Sigmoid colon (tissue), 7 donors: ENCODE data around the gene NRSN2. TPM values are rescaled to one million over a fixed set of nuclear protein-coding genes. Genes with fewer than 3 reads are reported as not detected.

Experiments
- DNase-seq: peaks from one replicate; pipeline ENCODE4 v3.0.0-alpha.2; 2019
- H3K27ac ChIP-seq, 4 donors: fragments of 200-600 bp; sonication (generic); one replicate each; pipeline ENCODE4 v1.5.1; 2016 to 2019; ENCODE audit warnings: mild to moderate bottlenecking in 1 of 4
- H3K27me3 ChIP-seq, 3 donors: fragments of 200-600 bp; sonication (generic); one replicate each; pipeline ENCODE4 v1.5.1; 2019; ENCODE audit warnings: mild to moderate bottlenecking in 1 of 3
- H3K36me3 ChIP-seq, 4 donors: fragments of 200-600 bp; sonication (generic); one replicate each; pipeline ENCODE4 v1.5.1; 2016 to 2019
- H3K4me1 ChIP-seq, 4 donors: fragments of 200-600 bp; sonication (generic); one replicate each; pipeline ENCODE4 v1.5.1; 2017 to 2019
- H3K4me3 ChIP-seq, 4 donors: fragments of 200-600 bp; sonication (generic); one replicate each; pipeline ENCODE4 v1.5.1; 2017 to 2019; ENCODE audit warnings: mild to moderate bottlenecking in 2 of 4, moderate library complexity in 1 of 4
- H3K9me3 ChIP-seq, 4 donors: fragments of 200-600 bp in 3 of 4; sonication (generic) in 3 of 4; one replicate each; pipeline versions ENCODE4 v1.5.1 to v1.6.1; 2013 to 2019
- CTCF ChIP-seq, 4 experiments: fragments of 450-650 bp in 3 of 4; fragments of 200-600 bp in 1 of 4; IDR thresholded peaks; one replicate each; pipeline ENCODE4 v1.5.1; 2016 to 2019; ENCODE audit warnings: antibody characterized with exemption in 4 of 4, mild to moderate bottlenecking in 3 of 4, moderate library complexity in 2 of 4
- EP300 ChIP-seq, 4 donors: sonication (generic); formaldehyde crosslinking; IDR thresholded peaks; one replicate each; pipeline ENCODE4 v1.6.1; 2017; ENCODE audit warnings: antibody characterized with exemption in 4 of 4
- POLR2A ChIP-seq, 2 donors: fragments of 450-650 bp; IDR thresholded peaks; one replicate each; pipeline ENCODE4 v1.6.1; 2016; ENCODE audit warnings: antibody characterized with exemption in 2 of 2, mild to moderate bottlenecking in 2 of 2, moderate library complexity in 2 of 2
- POLR2AphosphoS5 ChIP-seq, 4 donors: sonication (generic); formaldehyde crosslinking; IDR thresholded peaks; one replicate each; pipeline ENCODE4 v1.6.1; 2017; ENCODE audit warnings: antibody characterized with exemption in 4 of 4
- WGBS, 2 donors: extraction: QIAGEN DNeasy Blood & Tissue Kit; methylation state at CpG; one replicate each; pipeline ENCODE4 v1.1.7; 2013; 5-methylcytosine and 5-hydroxymethylcytosine counted together
- intact Hi-C: fragments of 100-400 bp; cut with DNase I; formaldehyde crosslinking; loops from one replicate; pipeline ENCODE4 v1.15.1; 2023
- polyA plus RNA-seq, 3 donors: library from polyadenylated mRNA; stranded (reverse); fragments of 200-250 nt; gene quantifications; one replicate each; pipeline ENCODE4 v1.2.3, GENCODE V29; 2013
- total RNA-seq, 4 donors: library from RNA; depleted of rRNA; stranded (reverse); fragments of >200 nt; gene quantifications; one replicate each; pipeline ENCODE4 v1.1.0, GENCODE V29; 2016
- donor health status: healthy with polysubstance abuse.
- donor health status: Bipolar disorder and iron deficiency.
- donor health status: healthy.

Gene NRSN2
- total and polyA plus RNA-seq, 7 donors = 2.3 to 34.3 (median 23.2) TPM

GRCh38 chr20:403582-403957 is 56.7 kb downstream of the NRSN2 start:
- Histone ChIP-seq H3K4me1 (peaks cover 0 to 12% (median 7%) of the 10 kb centered on the region in 4 donors), H3K36me3 (no peaks in the 10 kb centered on the region), H3K27me3 (no peaks in the 10 kb centered on the region), H3K9me3 (no peaks in the 10 kb centered on the region), H3K27ac (no peak overlapping the region), H3K4me3 (no peak overlapping the region)
- WGBS, 2 donors = 95% methylated on average over 3 of the region's 3 CpGs
- intact Hi-C loops = no loop called here
- no peak for TF ChIP-seq EP300 (IDR thresholded peaks at IDR 0.05)
- no peak for TF ChIP-seq POLR2AphosphoS5 (IDR thresholded peaks at IDR 0.05)
- no peak for TF ChIP-seq CTCF (IDR thresholded peaks at IDR 0.05)
- TF ChIP-seq POLR2A (IDR thresholded peaks at IDR 0.05) = no peak
- no peak for DNase-seq

GRCh38 chr20:404088-404487 is 57.2 kb downstream of the NRSN2 start:
- intact Hi-C loops = no loop called here
- H3K36me3 ChIP-seq = no peaks in the 10 kb centered on the region
- no peaks in the 10 kb centered on the region for H3K9me3 ChIP-seq
- H3K27me3 ChIP-seq = no peaks in the 10 kb centered on the region
- TF ChIP-seq POLR2AphosphoS5 (IDR thresholded peaks at IDR 0.05) (no peak), EP300 (IDR thresholded peaks at IDR 0.05) (no peak), POLR2A (IDR thresholded peaks at IDR 0.05) (no peak), CTCF (IDR thresholded peaks at IDR 0.05) (no peak)
- H3K4me3 ChIP-seq = no peak overlapping the region
- DNase-seq = no peak
- 85 to 96% methylated on average over 4 of the region's 4 CpGs for WGBS, 2 donors
- H3K4me1 ChIP-seq = peaks cover 0 to 18% (median 11%) of the 10 kb centered on the region in 4 donors
- no peak overlapping the region for H3K27ac ChIP-seq

Other genes with a start within 250 kb of the NRSN2 start
- gene DEFB126, start 204.5 kb upstream of the NRSN2 start, total RNA-seq = not detected
- not detected for gene DEFB126, start 204.5 kb upstream of the NRSN2 start, polyA plus RNA-seq
- gene DEFB127, start 189.7 kb upstream of the NRSN2 start, total RNA-seq = not detected
- gene DEFB127, start 189.7 kb upstream of the NRSN2 start, polyA plus RNA-seq = not detected
- not detected for gene DEFB128, start 157.4 kb upstream of the NRSN2 start, total RNA-seq
- not detected for gene DEFB128, start 157.4 kb upstream of the NRSN2 start, polyA plus RNA-seq
- not detected for gene DEFB129, start 119.9 kb upstream of the NRSN2 start, total RNA-seq
- not detected for gene DEFB129, start 119.9 kb upstream of the NRSN2 start, polyA plus RNA-seq
- not detected for gene DEFB132, start 89.4 kb upstream of the NRSN2 start, total RNA-seq
- gene DEFB132, start 89.4 kb upstream of the NRSN2 start, polyA plus RNA-seq = under 1 TPM in 1 of 3 donors, not detected in 2; 0.06 TPM
- gene C20orf96, start 56.4 kb upstream of the NRSN2 start, total RNA-seq = 1 to 10 TPM; 2.1 to 6.9 (median 3.1) TPM
- 1 to 10 TPM; 5.3 to 8.5 (median 5.4) TPM for gene C20orf96, start 56.4 kb upstream of the NRSN2 start, polyA plus RNA-seq
- 10 to 100 TPM in 3 of 4 donors, 1 to 10 TPM in 1; 9.7 to 22.1 (median 15.6) TPM for gene ZCCHC3, start 49.5 kb upstream of the NRSN2 start, total RNA-seq
- 10 to 100 TPM in 1 of 3 donors, 1 to 10 TPM in 2; 6.0 to 11.7 (median 6.2) TPM for gene ZCCHC3, start 49.5 kb upstream of the NRSN2 start, polyA plus RNA-seq
- 1 to 10 TPM; 3.6 to 9.7 (median 4.9) TPM for gene SOX12, start 21.6 kb upstream of the NRSN2 start, total RNA-seq
- gene SOX12, start 21.6 kb upstream of the NRSN2 start, polyA plus RNA-seq = 1 to 10 TPM; 1.2 to 3.9 (median 1.2) TPM
- 1 to 10 TPM; 1.4 to 2.9 (median 1.6) TPM for gene TRIB3, start 33.6 kb downstream of the NRSN2 start, total RNA-seq
- gene TRIB3, start 33.6 kb downstream of the NRSN2 start, polyA plus RNA-seq = 10 to 100 TPM in 2 of 3 donors, 1 to 10 TPM in 1; 9.6 to 29.2 (median 17.8) TPM
- 10 to 100 TPM; 60.7 to 77.5 (median 65.1) TPM for gene RBCK1, start 61.2 kb downstream of the NRSN2 start, total RNA-seq
- gene RBCK1, start 61.2 kb downstream of the NRSN2 start, polyA plus RNA-seq = 100 to 1,000 TPM in 1 of 3 donors, 10 to 100 TPM in 2; 87.7 to 197 (median 99.0) TPM
- 10 to 100 TPM; 32.6 to 42.9 (median 35.3) TPM for gene TBC1D20, start 115.4 kb downstream of the NRSN2 start, total RNA-seq
- 10 to 100 TPM; 16.8 to 22.2 (median 20.6) TPM for gene TBC1D20, start 115.4 kb downstream of the NRSN2 start, polyA plus RNA-seq
- gene CSNK2A1, start 196.7 kb downstream of the NRSN2 start, total RNA-seq = 10 to 100 TPM; 51.5 to 77.1 (median 65.9) TPM
- gene CSNK2A1, start 196.7 kb downstream of the NRSN2 start, polyA plus RNA-seq = 10 to 100 TPM; 33.0 to 44.0 (median 40.5) TPM